MM.1S (cell line): Measurements from ENCODE around the gene MLPH.

Experiments used
- DNase-seq: peaks from one replicate; pipeline ENCODE4 v3.0.0-alpha.2; 2015
- H2AFZ ChIP-seq: fragments of 300-600 bp; sonication (generic); 2 replicates; pipeline ENCODE4 v1.6.0; 2016; ENCODE audit warnings: antibody characterized with exemption, low read length
- H3F3A ChIP-seq: fragments of 300-600 bp; sonication (generic); 2 replicates; pipeline ENCODE4 v1.6.1; 2016; ENCODE audit warnings: mild to moderate bottlenecking, antibody characterized with exemption, low read length, moderate library complexity, mixed read lengths; ENCODE audit not compliant: insufficient read depth
- H3K27ac ChIP-seq: fragments of 300-600 bp; sonication (generic); 2 replicates; pipeline ENCODE4 v1.5.1; 2016; ENCODE audit warnings: mild to moderate bottlenecking, low read length
- H3K27me3 ChIP-seq: fragments of 300-600 bp; sonication (generic); replicated peaks from 2 replicates; pipeline ENCODE4 v1.6.0; 2016; ENCODE audit warnings: low read length; ENCODE audit not compliant: insufficient read depth
- H3K36me3 ChIP-seq: fragments of 300-600 bp; sonication (generic); replicated peaks from 2 replicates; pipeline ENCODE4 v1.6.1; 2016; ENCODE audit warnings: mild to moderate bottlenecking, low read length, mixed read lengths; ENCODE audit not compliant: insufficient read depth
- H3K4me1 ChIP-seq: fragments of 300-600 bp; sonication (generic); 2 replicates; pipeline ENCODE4 v1.6.1; 2016; ENCODE audit warnings: low read length, mixed read lengths
- H3K4me2 ChIP-seq: fragments of 300-600 bp; sonication (generic); 2 replicates; pipeline ENCODE4 v1.6.0; 2016; ENCODE audit warnings: low read depth, low read length
- H3K4me3 ChIP-seq: fragments of 300-600 bp; sonication (generic); 2 replicates; pipeline ENCODE4 v1.5.1; 2016; ENCODE audit warnings: low read length, mixed read lengths
- H3K79me2 ChIP-seq: fragments of 300-600 bp; sonication (generic); 2 replicates; pipeline ENCODE4 v1.6.1; 2016; ENCODE audit warnings: mixed run types, low read length, mixed read lengths
- H3K9ac ChIP-seq: fragments of 300-600 bp; sonication (generic); 2 replicates; pipeline ENCODE4 v1.6.1; 2016; ENCODE audit warnings: low read length, mixed read lengths
- H3K9me2 ChIP-seq: fragments of 300-600 bp; sonication (generic); replicated peaks from 2 replicates; pipeline ENCODE4 v1.6.1; 2016; ENCODE audit warnings: mild to moderate bottlenecking, low read length, mixed read lengths; ENCODE audit not compliant: insufficient read depth
- H3K9me3 ChIP-seq: fragments of 300-600 bp; sonication (generic); replicated peaks from 2 replicates; pipeline ENCODE4 v1.6.1; 2016; ENCODE audit warnings: mild to moderate bottlenecking, low read length, mixed read lengths; ENCODE audit not compliant: insufficient read depth
- H4K20me1 ChIP-seq: fragments of 300-600 bp; sonication (generic); 2 replicates; pipeline ENCODE4 v1.6.1; 2016; ENCODE audit warnings: mild to moderate bottlenecking, low read length, moderate library complexity, mixed read lengths; ENCODE audit not compliant: insufficient read depth
- EZH2 ChIP-seq: fragments of 300-600 bp; sonication (generic); optimal IDR thresholded peaks from 2 replicates; pipeline ENCODE3; 2017; ENCODE audit warnings: low read depth, mild to moderate bottlenecking, antibody characterized with exemption, low read length, mixed read lengths
- EZH2phosphoT487 ChIP-seq: fragments of 300-600 bp; sonication (generic); IDR thresholded peaks from 2 replicates; pipeline ENCODE4 v1.6.1; 2018; ENCODE audit warnings: antibody characterized with exemption, low read length
- TF ChIP-seq, protein P1 (sequence below): fragments of 300-600 bp; sonication (generic); IDR thresholded peaks from 2 replicates; pipeline ENCODE4 v1.5.1; 2016; ENCODE audit warnings: antibody characterized with exemption, low read length, mixed read lengths

Gene MLPH

DNA sequence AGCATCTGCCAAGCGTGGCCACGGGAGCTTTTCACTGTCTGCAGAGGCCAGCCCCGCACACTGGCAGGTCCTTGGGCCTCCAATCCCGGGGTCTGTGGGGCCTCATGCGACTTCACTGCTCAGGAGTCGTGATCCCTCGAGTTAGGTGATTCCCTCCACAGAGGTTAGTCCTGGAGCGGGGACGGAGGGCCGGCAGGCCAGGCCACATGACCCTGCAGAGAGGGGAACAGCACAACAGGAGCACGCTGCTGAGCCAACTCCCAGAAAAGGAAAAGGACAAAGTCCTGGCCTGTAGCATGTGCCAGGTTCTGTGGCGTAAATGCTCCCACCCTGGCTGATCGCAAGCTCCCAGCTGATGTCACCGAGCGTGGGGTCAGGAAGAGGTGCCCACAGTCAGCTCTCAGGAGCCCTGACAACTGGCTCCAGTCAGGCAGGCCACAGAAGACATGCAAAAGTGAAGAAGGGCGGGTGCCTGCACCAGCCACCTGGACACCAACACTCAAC, 64.1 kb downstream of the MLPH start:
- H3K4me2 ChIP-seq = no peak overlapping the region
- DNase-seq = no peak
- H3K9me3 ChIP-seq = no peaks in the 10 kb centered on the region
- no peaks in the 10 kb centered on the region for H3K36me3 ChIP-seq
- no peaks in the 10 kb centered on the region for H3K4me1 ChIP-seq
- H3K27ac ChIP-seq = no peak overlapping the region
- H3K79me2 ChIP-seq = no peaks in the 10 kb centered on the region
- no peak overlapping the region for H2AFZ ChIP-seq
- H3K9ac ChIP-seq = no peak overlapping the region
- peaks cover 15% of the 10 kb centered on the region for H3K27me3 ChIP-seq
- no peaks in the 10 kb centered on the region for H4K20me1 ChIP-seq
- TF ChIP-seq, protein P1, sequence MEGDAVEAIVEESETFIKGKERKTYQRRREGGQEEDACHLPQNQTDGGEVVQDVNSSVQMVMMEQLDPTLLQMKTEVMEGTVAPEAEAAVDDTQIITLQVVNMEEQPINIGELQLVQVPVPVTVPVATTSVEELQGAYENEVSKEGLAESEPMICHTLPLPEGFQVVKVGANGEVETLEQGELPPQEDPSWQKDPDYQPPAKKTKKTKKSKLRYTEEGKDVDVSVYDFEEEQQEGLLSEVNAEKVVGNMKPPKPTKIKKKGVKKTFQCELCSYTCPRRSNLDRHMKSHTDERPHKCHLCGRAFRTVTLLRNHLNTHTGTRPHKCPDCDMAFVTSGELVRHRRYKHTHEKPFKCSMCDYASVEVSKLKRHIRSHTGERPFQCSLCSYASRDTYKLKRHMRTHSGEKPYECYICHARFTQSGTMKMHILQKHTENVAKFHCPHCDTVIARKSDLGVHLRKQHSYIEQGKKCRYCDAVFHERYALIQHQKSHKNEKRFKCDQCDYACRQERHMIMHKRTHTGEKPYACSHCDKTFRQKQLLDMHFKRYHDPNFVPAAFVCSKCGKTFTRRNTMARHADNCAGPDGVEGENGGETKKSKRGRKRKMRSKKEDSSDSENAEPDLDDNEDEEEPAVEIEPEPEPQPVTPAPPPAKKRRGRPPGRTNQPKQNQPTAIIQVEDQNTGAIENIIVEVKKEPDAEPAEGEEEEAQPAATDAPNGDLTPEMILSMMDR = no peak
- no peak for TF ChIP-seq EZH2phosphoT487
- no peak for TF ChIP-seq EZH2
- no peaks in the 10 kb centered on the region for H3F3A ChIP-seq
- H3K4me3 ChIP-seq = no peak overlapping the region
- no peaks in the 10 kb centered on the region for H3K9me2 ChIP-seq

GRCh38 chr2:237552908-237553307, 65.9 kb downstream of the MLPH start:
- Histone ChIP-seq H3K79me2 (no peaks in the 10 kb centered on the region), H3K27ac (no peak overlapping the region), H4K20me1 (no peaks in the 10 kb centered on the region), H3F3A (peaks cover 9% of the 10 kb centered on the region), H3K9me2 (no peaks in the 10 kb centered on the region), H3K27me3 (peaks cover 20% of the 10 kb centered on the region), H2AFZ (no peak overlapping the region), H3K4me1 (peaks cover 10% of the 10 kb centered on the region), H3K4me2 (no peak overlapping the region), H3K9ac (no peak overlapping the region), H3K36me3 (no peaks in the 10 kb centered on the region), H3K9me3 (no peaks in the 10 kb centered on the region), H3K4me3 (no peak overlapping the region)
- DNase-seq = no peak
- TF ChIP-seq EZH2 = no peak
- TF ChIP-seq, protein P1 = no peak
- TF ChIP-seq EZH2phosphoT487 = no peak

- Histone ChIP-seq H3K9ac (no peak overlapping the region), H3K36me3 (no peaks in the 10 kb centered on the region), H3K9me2 (no peaks in the 10 kb centered on the region), H3K27me3 (peaks cover 20% of the 10 kb centered on the region), H3K4me2 (no peak overlapping the region), H3F3A (peaks cover 10% of the 10 kb centered on the region), H3K9me3 (no peaks in the 10 kb centered on the region), H3K4me1 (peaks cover 13% of the 10 kb centered on the region), H3K27ac (no peak overlapping the region), H3K4me3 (no peak overlapping the region), H2AFZ (no peak overlapping the region), H4K20me1 (no peaks in the 10 kb centered on the region), H3K79me2 (no peaks in the 10 kb centered on the region)
- TF ChIP-seq EZH2phosphoT487 (no peak), EZH2 (no peak)
- TF ChIP-seq, protein P1 = no peak
- no peak for DNase-seq
These were observed 66.9 kb downstream of the MLPH start for GRCh38 chr2:237553948-237554347.
